ENCODE measurements around the gene LASP1. TPM values are rescaled to one million over a fixed set of nuclear protein-coding genes. Genes with fewer than 3 reads are reported as not detected.

The LASP1 gene
- total and polyA plus RNA-seq, 2 donors (not counting 3 experiments of a cell fraction or from before 2014, with no cell fraction given), result 214 to 242 TPM

GRCh38 chr17:38921756-38922411 is 52.0 kb downstream of the LASP1 start:
- ChIA-PET CTCF (interaction anchor here (1.0 to 5.4 kb wide), 6 partner anchors 13 to 253 kb away, joined by 3 to 41 read pairs (median 6); partner anchors contain the start of gene LASP1), POLR2A (interaction anchor here (0.8 to 1.1 kb wide), 2 partner anchors 23 to 73 kb away, joined by 3 read pairs; no protein-coding TSS in a partner anchor)
- intact Hi-C loops (cut with micrococcal nuclease), result loop anchor here (2.0 kb wide), 1 partner anchor 231 kb away; no protein-coding TSS in a partner anchor
- no peak overlapping the region for H3K4me3 ChIP-seq (replicated peaks in 1 of 3; ENCODE audit: insufficient read depth in 1 of 3, low read depth in 1 of 3, low read length in 3 of 3)
- peak; percentile 1 for TF ChIP-seq POLR2AphosphoS5 (IDR thresholded peaks at IDR 0.05; ENCODE audit: insufficient read depth, low read depth, low read length)
- no peak for TF ChIP-seq CTCF (IDR thresholded peaks at IDR 0.05; ENCODE audit: extremely low read depth in 1 of 2, insufficient read depth in 1 of 2, low read depth in 1 of 2, low read length in 2 of 2)
- no peaks in the 10 kb centered on the region for H3K27me3 ChIP-seq (ENCODE audit: control insufficient read depth in 2 of 2, insufficient read depth in 2 of 2, low read length in 2 of 2)
- no peaks in the 10 kb centered on the region for H3K9me3 ChIP-seq (replicated peaks; ENCODE audit: control insufficient read depth, insufficient read depth, low read length)
- dilution Hi-C loops (cut with MboI; ENCODE audit: extremely low pct_ligation_motif_present, low sequenced_read_pairs), result no loop called here
- no peaks in the 10 kb centered on the region for H4K20me1 ChIP-seq (replicated peaks; ENCODE audit: control insufficient read depth, extremely low read depth, insufficient read depth, low read length)
- H3K9me1 ChIP-seq (replicated peaks; ENCODE audit: control insufficient read depth, extremely low read depth, insufficient read depth, low read length), result no peaks in the 10 kb centered on the region
- BruUV-seq (replicated peaks), result no TSS peak
- no peaks in the 10 kb centered on the region for H3K79me2 ChIP-seq (ENCODE audit: control insufficient read depth, insufficient read depth, low read length)
- no peak overlapping the region for H2AFZ ChIP-seq (ENCODE audit: low read depth, low read length)
- no peak for FAIRE-seq
- H3K4me2 ChIP-seq (ENCODE audit: insufficient read depth, low read length), result no peak overlapping the region
- H3K4me1 ChIP-seq (ENCODE audit: control insufficient read depth, extremely low read depth, insufficient read depth, low read length), result no peaks in the 10 kb centered on the region
- peaks cover 9 to 30% of the 10 kb centered on the region in 2 experiments for H3K36me3 ChIP-seq (ENCODE audit: control insufficient read depth in 2 of 2, extremely low read depth in 1 of 2, insufficient read depth in 2 of 2, low read length in 2 of 2)
- no peak overlapping the region for H3K27ac ChIP-seq (ENCODE audit: insufficient read depth, low read depth, low read length)
- H3K9ac ChIP-seq (replicated peaks; ENCODE audit: extremely low read depth, insufficient read depth, low read length), result no peak overlapping the region
- no peak for DNase-seq (ENCODE audit: low read depth, low spot score)
